Measurements from ENCODE around the gene SORBS1. TPM values are rescaled to one million over a fixed set of nuclear protein-coding genes. Genes with fewer than 3 reads are reported as not detected.
"Not testable (repeated sequence)": the region's sequence is repeated elsewhere in the genome, so short reads cannot be mapped to it uniquely, and the experiment has no call there.

Gene SORBS1
- total and polyA plus RNA-seq, 2 donors (not counting 3 experiments of a cell fraction or from before 2014, with no cell fraction given): 2.0 to 7.9 TPM

GRCh38 chr10:95350219-95350829 lies 210.8 kb downstream of the SORBS1 start:
- POLR2A ChIA-PET: no interaction called here
- no peaks in the 10 kb centered on the region for H3K27me3 ChIP-seq (ENCODE audit: control insufficient read depth in 2 of 2, insufficient read depth in 2 of 2, low read length in 2 of 2)

GRCh38 chr10:95347402-95347766 lies 213.8 kb downstream of the SORBS1 start:
- BruUV-seq (replicated peaks); H3K4me3 ChIP-seq (replicated peaks in 1 of 3; ENCODE audit: insufficient read depth in 1 of 3, low read depth in 1 of 3, low read length in 3 of 3); intact Hi-C loops (cut with micrococcal nuclease); H3K4me1 ChIP-seq (ENCODE audit: control insufficient read depth, extremely low read depth, insufficient read depth, low read length); H3K79me2 ChIP-seq (ENCODE audit: control insufficient read depth, insufficient read depth, low read length); H3K9me3 ChIP-seq (replicated peaks; ENCODE audit: control insufficient read depth, insufficient read depth, low read length); POLR2A ChIA-PET; H4K20me1 ChIP-seq (replicated peaks; ENCODE audit: control insufficient read depth, extremely low read depth, insufficient read depth, low read length); H3K27me3 ChIP-seq (ENCODE audit: control insufficient read depth in 2 of 2, insufficient read depth in 2 of 2, low read length in 2 of 2); H3K27ac ChIP-seq (ENCODE audit: insufficient read depth, low read depth, low read length); H2AFZ ChIP-seq (ENCODE audit: low read depth, low read length); dilution Hi-C loops (cut with MboI; ENCODE audit: extremely low pct_ligation_motif_present, low sequenced_read_pairs); H3K9me1 ChIP-seq (replicated peaks; ENCODE audit: control insufficient read depth, extremely low read depth, insufficient read depth, low read length); H3K9ac ChIP-seq (replicated peaks; ENCODE audit: extremely low read depth, insufficient read depth, low read length); H3K4me2 ChIP-seq (ENCODE audit: insufficient read depth, low read length); DNase-seq (ENCODE audit: low read depth, low spot score); FAIRE-seq; H3K36me3 ChIP-seq (ENCODE audit: control insufficient read depth in 2 of 2, extremely low read depth in 1 of 2, insufficient read depth in 2 of 2, low read length in 2 of 2): not testable (repeated sequence)
- CTCF ChIA-PET: interaction anchor here (0.8 to 3.4 kb wide), 3 partner anchors 15 to 104 kb away, joined by 3 to 11 read pairs (median 4); no protein-coding TSS in a partner anchor

More at GRCh38 chr10:95350219-95350829, 210.8 kb downstream of the SORBS1 start:
- CTCF ChIA-PET: interaction anchor here (1.1 to 2.4 kb wide), 4 partner anchors 12 to 107 kb away, joined by 3 to 7 read pairs (median 4); no protein-coding TSS in a partner anchor
- no peak overlapping the region for H3K4me2 ChIP-seq (ENCODE audit: insufficient read depth, low read length)
- no peaks in the 10 kb centered on the region for H3K9me3 ChIP-seq (replicated peaks; ENCODE audit: control insufficient read depth, insufficient read depth, low read length)
- H2AFZ ChIP-seq (ENCODE audit: low read depth, low read length): no peak overlapping the region
- TF ChIP-seq GATA2 (IDR thresholded peaks at IDR 0.05; ENCODE audit: insufficient read depth, insufficient read length, low read depth, low read length) (no peak), EZH2 (IDR thresholded peaks at IDR 0.05; ENCODE audit: borderline replicate concordance, low read depth, low read length, severe bottlenecking) (no peak), CTCF (IDR thresholded peaks at IDR 0.05; ENCODE audit: extremely low read depth in 1 of 2, insufficient read depth in 1 of 2, low read depth in 1 of 2, low read length in 2 of 2) (no peak), MAX (IDR thresholded peaks at IDR 0.05; ENCODE audit: insufficient read depth, insufficient read length) (no peak), POLR2A (IDR thresholded peaks at IDR 0.05; ENCODE audit: low read depth, low read length) (no peak), MYC (IDR thresholded peaks at IDR 0.05; ENCODE audit: low read depth, low read length) (no peak), POLR2AphosphoS5 (IDR thresholded peaks at IDR 0.05; ENCODE audit: insufficient read depth, low read depth, low read length) (no peak), FOS (IDR thresholded peaks at IDR 0.05; ENCODE audit: borderline replicate concordance, insufficient read depth, low read length) (no peak), JUN (IDR thresholded peaks at IDR 0.05; ENCODE audit: borderline replicate concordance, insufficient read depth, insufficient read length, low read depth) (no peak)
- dilution Hi-C loops (cut with MboI; ENCODE audit: extremely low pct_ligation_motif_present, low sequenced_read_pairs): no loop called here
- H3K79me2 ChIP-seq (ENCODE audit: control insufficient read depth, insufficient read depth, low read length): no peaks in the 10 kb centered on the region
- no peaks in the 10 kb centered on the region for H3K9me1 ChIP-seq (replicated peaks; ENCODE audit: control insufficient read depth, extremely low read depth, insufficient read depth, low read length)
- intact Hi-C loops (cut with micrococcal nuclease): no loop called here
- H3K4me1 ChIP-seq (ENCODE audit: control insufficient read depth, extremely low read depth, insufficient read depth, low read length): peaks cover 3% of the 10 kb centered on the region
- H3K36me3 ChIP-seq (ENCODE audit: control insufficient read depth in 2 of 2, extremely low read depth in 1 of 2, insufficient read depth in 2 of 2, low read length in 2 of 2): no peaks in the 10 kb centered on the region
- no peak overlapping the region for H3K4me3 ChIP-seq (replicated peaks in 1 of 3; ENCODE audit: insufficient read depth in 1 of 3, low read depth in 1 of 3, low read length in 3 of 3)
- FAIRE-seq (no peak), DNase-seq (ENCODE audit: low read depth, low spot score) (no peak)
- no peak overlapping the region for H3K27ac ChIP-seq (ENCODE audit: insufficient read depth, low read depth, low read length)
- no TSS peak for BruUV-seq (replicated peaks)
- H3K9ac ChIP-seq (replicated peaks; ENCODE audit: extremely low read depth, insufficient read depth, low read length): no peak overlapping the region
- H4K20me1 ChIP-seq (replicated peaks; ENCODE audit: control insufficient read depth, extremely low read depth, insufficient read depth, low read length): no peaks in the 10 kb centered on the region

Data from endothelial cell of umbilical vein (primary cell).